Colonic mucosa (tissue), 4 donors: Measurements from ENCODE around the gene HCK. TPM values are rescaled to one million over a fixed set of nuclear protein-coding genes. Genes with fewer than 3 reads are reported as not detected.

Experiments
- DNase-seq: peaks from one replicate; pipeline ENCODE4 v3.0.0-alpha.2; 2020
- H3K27ac ChIP-seq: fragments of 200-600 bp; one replicate; pipeline ENCODE4 v1.8.0; 2021
- H3K27me3 ChIP-seq: fragments of 200-600 bp; one replicate; pipeline ENCODE4 v1.8.0; 2021
- H3K36me3 ChIP-seq: fragments of 200-600 bp; one replicate; pipeline ENCODE4 v1.8.0; 2021
- H3K4me1 ChIP-seq: fragments of 200-600 bp; one replicate; pipeline ENCODE4 v1.8.0; 2021; ENCODE audit warnings: mild to moderate bottlenecking
- H3K4me3 ChIP-seq: fragments of 200-600 bp; one replicate; pipeline ENCODE4 v1.8.0; 2021
- H3K9ac ChIP-seq, 2 donors: one replicate each; pipeline ENCODE4 v1.7.0; 2013; ENCODE audit warnings: control low read depth in 2 of 2, low read depth in 2 of 2, low read length in 2 of 2
- H3K9me3 ChIP-seq: fragments of 200-600 bp; one replicate; pipeline ENCODE4 v1.8.0; 2021
- CTCF ChIP-seq: fragments of 200-600 bp; IDR thresholded peaks from one replicate; pipeline ENCODE4 v1.8.0; 2022; ENCODE audit warnings: antibody characterized with exemption, mild to moderate bottlenecking
- intact Hi-C: fragments of 100-400 bp; cut with DNase I; formaldehyde crosslinking; loops from one replicate; pipeline ENCODE4 v1.14.1; 2022
- total RNA-seq, 2 donors: library from RNA; stranded (reverse); fragmentation: NEBNext Ultra II Directional in 1 of 2; extraction: Animal tissue kit (Norgen Biotek cat#: 25700) in 1 of 2; gene quantifications; one replicate each; pipeline ENCODE4 v1.2.1, GENCODE V29; 2021
- donor health status: healthy.
- donor health status: DM: no; HTN: no; CAD: no.
- donor health status: DM: no; HTN: no; CAD: no.

Gene HCK
- total RNA-seq, 2 donors from 2014 or later: 3.7 to 6.6 TPM

- intact Hi-C loops: no loop called here
- no peak overlapping the region for H3K4me3 ChIP-seq
- peaks cover 25% of the 10 kb centered on the region for H3K27me3 ChIP-seq
These were observed 31.0 kb upstream of the HCK start for GRCh38 chr20:32021091-32021490.

GRCh38 chr20:32024683-32025295 is 27.3 kb upstream of the HCK start:
- intact Hi-C loops: no loop called here
- no peak for DNase-seq
- H3K4me1 ChIP-seq: no peaks in the 10 kb centered on the region
- H3K4me3 ChIP-seq: no peak overlapping the region
- no peak overlapping the region for H3K9ac ChIP-seq
- H3K36me3 ChIP-seq: no peaks in the 10 kb centered on the region
- H3K9me3 ChIP-seq: no peaks in the 10 kb centered on the region
- no peak overlapping the region for H3K27ac ChIP-seq
- no peak for TF ChIP-seq CTCF
- H3K27me3 ChIP-seq: peaks cover 7% of the 10 kb centered on the region

More at GRCh38 chr20:32021091-32021490, 31.0 kb upstream of the HCK start:
- H3K9ac ChIP-seq: no peak overlapping the region
- H3K4me1 ChIP-seq: no peaks in the 10 kb centered on the region
- H3K9me3 ChIP-seq: no peaks in the 10 kb centered on the region
- H3K27ac ChIP-seq: no peak overlapping the region
- no peak for DNase-seq
- no peaks in the 10 kb centered on the region for H3K36me3 ChIP-seq
- TF ChIP-seq CTCF: no peak

GRCh38 chr20:32027643-32028042 is 24.4 kb upstream of the HCK start:
- H3K36me3 ChIP-seq: no peaks in the 10 kb centered on the region
- no peaks in the 10 kb centered on the region for H3K9me3 ChIP-seq
- no peak overlapping the region for H3K4me3 ChIP-seq
- H3K27ac ChIP-seq: no peak overlapping the region
- peaks cover 4% of the 10 kb centered on the region for H3K27me3 ChIP-seq
- DNase-seq: no peak
- H3K9ac ChIP-seq: no peak overlapping the region
- TF ChIP-seq CTCF: no peak
- H3K4me1 ChIP-seq: no peaks in the 10 kb centered on the region
- intact Hi-C loops: no loop called here

GRCh38 chr20:32028647-32029372 is 23.2 kb upstream of the HCK start:
- Histone ChIP-seq H3K27me3 (peaks cover 4% of the 10 kb centered on the region), H3K4me1 (no peaks in the 10 kb centered on the region), H3K9me3 (no peaks in the 10 kb centered on the region), H3K27ac (no peak overlapping the region), H3K36me3 (no peaks in the 10 kb centered on the region), H3K4me3 (no peak overlapping the region), H3K9ac (no peak overlapping the region)
- no peak for DNase-seq
- intact Hi-C loops: no loop called here
- no peak for TF ChIP-seq CTCF

GRCh38 chr20:32029561-32029960 is 22.5 kb upstream of the HCK start:
- H3K9me3 ChIP-seq: no peaks in the 10 kb centered on the region
- peaks cover 4% of the 10 kb centered on the region for H3K27me3 ChIP-seq
- TF ChIP-seq CTCF: no peak
- H3K4me3 ChIP-seq: no peak overlapping the region
- H3K9ac ChIP-seq: no peak overlapping the region
- no peak overlapping the region for H3K27ac ChIP-seq
- H3K4me1 ChIP-seq: no peaks in the 10 kb centered on the region
- no peak for DNase-seq
- H3K36me3 ChIP-seq: no peaks in the 10 kb centered on the region
- intact Hi-C loops: no loop called here
